Loucy (cell line): Measurements from ENCODE around the gene PKNOX2.

Experiments used
- H2AFZ ChIP-seq: fragments of 200-600 bp; sonication (generic); 2 replicates; pipeline ENCODE4 v1.6.0; 2016; ENCODE audit warnings: antibody characterized with exemption, mild to moderate bottlenecking, low read length, moderate library complexity
- H3F3A ChIP-seq: fragments of 200-600 bp; 2 replicates; pipeline ENCODE4 v1.6.0; 2016; ENCODE audit warnings: antibody characterized with exemption, low read depth, mild to moderate bottlenecking
- H3K27me3 ChIP-seq: fragments of 200-600 bp; sonication (generic); 2 replicates; pipeline ENCODE4 v1.6.1; 2014; ENCODE audit warnings: low read length, mild to moderate bottlenecking; ENCODE audit not compliant: insufficient read depth, poor library complexity, severe bottlenecking
- H3K36me3 ChIP-seq: fragments of 200-600 bp; sonication (generic); 2 replicates; pipeline ENCODE4 v1.6.1; 2016; ENCODE audit warnings: low read length; ENCODE audit not compliant: insufficient read depth
- H3K4me1 ChIP-seq: fragments of 200-600 bp; sonication (generic); 2 replicates; pipeline ENCODE4 v1.5.1; 2014; ENCODE audit warnings: low read length, mild to moderate bottlenecking; ENCODE audit not compliant: insufficient read depth, poor library complexity, severe bottlenecking
- H3K4me2 ChIP-seq: fragments of 200-600 bp; sonication (generic); 2 replicates; pipeline ENCODE4 v1.6.0; 2014; ENCODE audit warnings: antibody characterized with exemption, low read length, low read depth, mild to moderate bottlenecking; ENCODE audit not compliant: poor library complexity, severe bottlenecking
- H3K4me3 ChIP-seq: fragments of 200-600 bp; sonication (generic); 2 replicates; pipeline ENCODE4 v1.5.1; 2014; ENCODE audit warnings: low read length, mild to moderate bottlenecking, mixed read lengths; ENCODE audit not compliant: poor library complexity, severe bottlenecking
- H3K79me2 ChIP-seq: fragments of 200-600 bp; sonication (generic); 2 replicates; pipeline ENCODE4 v1.6.1; 2014; ENCODE audit warnings: low read length; ENCODE audit not compliant: insufficient read depth
- H3K9ac ChIP-seq: fragments of 200-600 bp; sonication (generic); 2 replicates; pipeline ENCODE4 v1.6.0; 2014; ENCODE audit warnings: mild to moderate bottlenecking, low read depth, low read length, moderate library complexity; ENCODE audit not compliant: poor library complexity, severe bottlenecking
- H3K9me2 ChIP-seq: fragments of 200-600 bp; sonication (generic); replicated peaks from 2 replicates; pipeline ENCODE4 v1.6.1; 2016; ENCODE audit warnings: low read depth, low read length, mixed read lengths
- H3K9me3 ChIP-seq: fragments of 200-600 bp; sonication (generic); 2 replicates; pipeline ENCODE4 v1.6.1; 2014; ENCODE audit warnings: mild to moderate bottlenecking, antibody characterized with exemption, low read length, low read depth; ENCODE audit not compliant: insufficient read depth
- H4K20me1 ChIP-seq: fragments of 200-600 bp; sonication (generic); 2 replicates; pipeline ENCODE4 v1.6.0; 2014; ENCODE audit warnings: antibody characterized with exemption, low read length, mild to moderate bottlenecking; ENCODE audit not compliant: insufficient read depth, poor library complexity, severe bottlenecking
- CTCF ChIP-seq: fragments of 200-600 bp; sonication (generic); conservative IDR thresholded peaks from 2 replicates; pipeline ENCODE4 v1.5.1; 2014; ENCODE audit warnings: mild to moderate bottlenecking, antibody characterized with exemption, low read length
- EZH2phosphoT487 ChIP-seq: fragments of 200-600 bp; IDR thresholded peaks from 2 replicates; pipeline ENCODE4 v1.6.1; 2018; ENCODE audit warnings: antibody characterized with exemption, mild to moderate bottlenecking, moderate library complexity, borderline replicate concordance

The PKNOX2 gene

DNA sequence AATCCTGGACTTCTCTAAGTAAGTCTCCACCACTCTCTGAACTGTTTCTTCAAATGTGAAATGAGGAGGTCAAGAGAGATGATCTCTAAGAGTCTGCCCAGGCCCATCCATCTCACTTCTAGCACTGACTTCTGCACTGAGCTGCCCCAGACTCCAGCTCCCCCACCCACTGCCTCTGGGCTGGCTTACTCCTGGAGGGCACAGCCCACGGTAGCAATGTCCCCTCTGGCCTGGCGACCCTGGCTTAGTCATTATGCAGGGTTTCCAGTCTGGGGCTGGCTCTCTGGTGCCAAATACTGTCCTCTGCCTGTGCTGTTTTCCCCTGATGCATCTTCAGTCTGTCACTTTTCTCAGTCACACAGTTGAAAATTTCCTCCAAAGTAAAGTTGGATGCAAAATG is 60.9 kb downstream of the PKNOX2 start:
- Histone ChIP-seq H3K4me3 (no peak overlapping the region), H3K9ac (no peak overlapping the region), H4K20me1 (no peaks in the 10 kb centered on the region), H3K36me3 (no peaks in the 10 kb centered on the region), H3K9me3 (no peaks in the 10 kb centered on the region), H3K4me2 (no peak overlapping the region), H2AFZ (no peak overlapping the region), H3K27me3 (no peaks in the 10 kb centered on the region), H3K9me2 (no peaks in the 10 kb centered on the region), H3K79me2 (no peaks in the 10 kb centered on the region), H3F3A (no peaks in the 10 kb centered on the region), H3K4me1 (no peaks in the 10 kb centered on the region)
- TF ChIP-seq EZH2phosphoT487: no peak
- TF ChIP-seq CTCF: no peak

- Histone ChIP-seq H3K4me1 (no peaks in the 10 kb centered on the region), H3K79me2 (no peaks in the 10 kb centered on the region), H3K9me3 (no peaks in the 10 kb centered on the region), H3K4me3 (no peak overlapping the region), H4K20me1 (no peaks in the 10 kb centered on the region), H3K9me2 (no peaks in the 10 kb centered on the region), H2AFZ (no peak overlapping the region), H3K27me3 (no peaks in the 10 kb centered on the region), H3K4me2 (no peak overlapping the region), H3K36me3 (no peaks in the 10 kb centered on the region), H3K9ac (no peak overlapping the region), H3F3A (no peaks in the 10 kb centered on the region)
- TF ChIP-seq CTCF (no peak), EZH2phosphoT487 (no peak)
Measured at GRCh38 chr11:125226031-125226430, 61.5 kb downstream of the PKNOX2 start.

DNA sequence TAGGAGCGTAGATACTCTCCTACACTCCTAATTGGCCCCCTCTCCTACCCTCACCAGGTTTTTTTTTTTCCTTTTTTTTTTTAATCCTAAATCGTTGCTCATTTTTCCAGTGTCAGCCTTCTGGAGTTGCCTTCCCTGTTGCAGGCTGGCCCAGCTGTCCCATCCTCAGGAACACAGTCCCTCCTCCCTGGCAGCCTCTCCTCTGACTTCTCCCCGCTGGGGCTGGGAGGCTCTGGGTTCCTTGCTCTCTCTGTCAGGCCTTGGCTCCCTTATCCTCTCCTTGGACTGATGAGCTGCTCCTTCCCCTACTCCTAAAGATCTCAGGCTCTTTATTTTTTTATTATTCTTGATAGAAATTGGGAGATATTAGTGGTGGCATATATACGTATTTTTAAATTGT is 62.2 kb downstream of the PKNOX2 start:
- H3K79me2 ChIP-seq: no peaks in the 10 kb centered on the region
- H3K9me3 ChIP-seq: no peaks in the 10 kb centered on the region
- H4K20me1 ChIP-seq: no peaks in the 10 kb centered on the region
- no peak for TF ChIP-seq EZH2phosphoT487
- no peak for TF ChIP-seq CTCF
- H3K4me1 ChIP-seq: no peaks in the 10 kb centered on the region
- no peak overlapping the region for H3K4me2 ChIP-seq
- no peak overlapping the region for H2AFZ ChIP-seq
- no peaks in the 10 kb centered on the region for H3K36me3 ChIP-seq
- H3F3A ChIP-seq: no peaks in the 10 kb centered on the region
- H3K4me3 ChIP-seq: no peak overlapping the region
- H3K27me3 ChIP-seq: no peaks in the 10 kb centered on the region
- H3K9me2 ChIP-seq: no peaks in the 10 kb centered on the region
- H3K9ac ChIP-seq: no peak overlapping the region
